ENCODE measurements around the gene DPF3.

The DPF3 gene

DNA sequence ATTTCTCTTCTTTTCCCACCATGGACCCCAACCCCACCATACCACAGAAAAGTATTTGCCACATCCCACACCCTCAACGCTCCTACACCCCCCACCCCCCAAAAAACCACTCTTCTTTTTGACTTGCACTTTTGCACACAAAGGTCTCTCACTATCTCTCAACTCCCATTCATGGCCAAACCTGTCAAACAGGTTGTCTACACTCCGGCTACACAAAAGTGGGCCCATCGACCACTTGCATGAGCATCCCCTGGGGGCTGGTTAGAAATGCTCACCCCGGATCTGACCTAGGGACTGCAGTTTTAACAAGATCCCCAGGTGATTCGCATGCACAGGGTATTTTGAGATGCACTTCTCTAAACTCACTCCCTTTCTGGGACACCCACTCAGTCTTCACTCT, 248.2 kb downstream of the DPF3 start:
- DNase-seq (ENCODE audit: low read depth) = no peak

GRCh38 chr14:72644758-72645489, 249.0 kb downstream of the DPF3 start:
- DNase-seq (ENCODE audit: low read depth) = no peak

- DNase-seq (ENCODE audit: low read depth) = no peak
Observed at GRCh38 chr14:72644038-72644437, 249.9 kb downstream of the DPF3 start.

- no peak for DNase-seq (ENCODE audit: low read depth)
Observed at GRCh38 chr14:72643317-72643801, 250.5 kb downstream of the DPF3 start.

GRCh38 chr14:72640911-72641485, 252.9 kb downstream of the DPF3 start:
- DNase-seq (ENCODE audit: low read depth) = no peak

GRCh38 chr14:72638021-72638420, 255.9 kb downstream of the DPF3 start:
- DNase-seq (ENCODE audit: low read depth) = no peak

GRCh38 chr14:72636871-72637270, 257.0 kb downstream of the DPF3 start:
- no peak for DNase-seq (ENCODE audit: low read depth)

DNA sequence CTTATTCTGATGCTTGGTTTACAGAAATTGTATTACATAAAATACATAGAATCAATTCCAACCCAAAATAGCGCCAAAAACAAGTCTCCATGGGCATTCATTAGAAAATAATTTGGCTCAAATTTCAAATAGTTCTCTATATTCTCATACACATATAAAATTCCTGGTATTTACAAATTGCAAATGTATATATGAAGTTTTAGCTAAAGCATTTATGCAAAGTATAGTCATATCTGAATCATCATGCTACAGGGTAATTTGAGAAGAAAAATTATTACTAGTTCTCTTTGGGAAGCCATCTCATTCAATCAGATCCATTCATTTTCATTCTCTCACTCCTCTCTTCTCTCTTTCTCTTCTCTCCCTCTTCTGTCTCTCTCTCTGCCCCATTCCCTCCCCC, 257.8 kb downstream of the DPF3 start:
- DNase-seq (ENCODE audit: low read depth) = no peak

GRCh38 chr14:72634691-72635616, 258.9 kb downstream of the DPF3 start:
- DNase-seq (ENCODE audit: low read depth) = no peak

DNA sequence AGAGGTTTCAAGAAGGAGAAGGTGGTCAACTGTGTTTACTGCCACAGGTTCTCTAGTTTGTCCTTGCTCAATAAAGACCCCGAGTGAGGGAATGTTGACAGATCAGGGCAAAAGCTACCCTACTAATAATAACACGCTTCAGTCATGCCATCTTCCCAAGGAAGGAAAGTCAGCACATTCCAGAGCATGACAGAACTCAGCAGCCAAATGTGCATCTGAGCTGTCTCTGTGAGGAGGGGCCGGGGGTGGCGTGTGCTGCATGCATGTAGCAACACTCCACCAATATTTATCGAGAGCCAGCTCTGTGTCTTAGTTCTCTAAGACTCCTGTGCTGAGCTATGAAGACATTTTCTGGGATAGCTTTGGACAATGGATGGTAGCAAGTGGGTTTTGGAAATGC, 260.4 kb downstream of the DPF3 start:
- DNase-seq (ENCODE audit: low read depth) = no peak

GRCh38 chr14:72632727-72633126, 261.2 kb downstream of the DPF3 start:
- no peak for DNase-seq (ENCODE audit: low read depth)

DNA sequence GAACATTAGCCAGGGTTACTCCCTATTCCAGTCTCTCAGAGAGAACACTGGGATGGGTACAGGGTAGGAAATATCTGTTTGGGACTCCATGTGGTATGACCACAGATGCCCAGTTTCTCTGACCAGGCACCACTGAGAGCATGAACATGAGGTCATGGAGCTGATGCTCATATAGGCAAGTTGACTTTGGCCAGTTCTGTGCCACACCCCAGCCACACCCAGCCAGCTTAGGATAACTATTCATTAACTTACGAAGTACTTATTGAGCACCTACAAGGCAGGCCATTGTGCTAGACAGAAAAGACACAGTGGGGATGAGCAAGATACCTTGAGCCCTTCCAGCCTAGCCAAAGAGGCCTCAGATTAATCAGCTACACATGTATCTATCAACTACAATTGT, 262.5 kb downstream of the DPF3 start:
- DNase-seq (ENCODE audit: low read depth) = no peak

DNA sequence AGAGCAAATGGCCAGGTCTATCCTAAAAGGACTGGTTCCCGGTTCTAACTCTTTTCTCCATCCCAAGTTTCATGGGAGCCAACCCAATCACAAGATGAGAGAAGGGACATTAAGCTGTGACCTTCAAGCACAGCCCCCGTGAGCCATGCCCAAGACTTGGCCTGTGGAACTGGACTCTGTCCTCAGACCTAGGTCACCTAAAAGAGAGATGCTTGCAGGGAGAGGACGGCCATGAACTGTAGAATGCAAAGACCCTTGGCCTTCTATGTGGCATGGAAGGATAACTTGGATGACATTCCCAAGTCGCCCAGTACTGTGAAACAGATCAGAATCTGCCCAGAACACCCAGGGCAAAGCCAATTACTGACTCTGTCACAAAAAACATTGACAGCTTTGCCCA, 263.5 kb downstream of the DPF3 start:
- no peak for DNase-seq (ENCODE audit: low read depth)

- DNase-seq (ENCODE audit: low read depth) = no peak
Observed at GRCh38 chr14:72629534-72629933, 264.4 kb downstream of the DPF3 start.

DNA sequence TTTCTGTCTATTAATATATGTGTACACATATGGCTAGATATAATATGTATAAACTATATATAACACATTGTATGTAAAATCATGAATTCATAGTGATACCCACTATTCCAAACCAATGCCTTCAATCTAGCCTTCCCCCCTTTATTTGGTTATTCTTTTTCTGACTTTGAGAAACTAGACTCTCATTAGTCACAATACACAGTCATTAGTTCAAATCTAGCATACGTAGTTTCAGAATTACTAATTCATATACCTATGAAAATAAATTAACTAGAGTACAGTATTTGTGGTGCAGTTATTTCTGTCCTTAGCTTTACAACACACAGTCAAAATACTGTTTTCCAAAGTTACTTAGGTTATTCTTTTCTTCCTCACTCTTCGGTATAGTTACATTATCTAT, 268.2 kb downstream of the DPF3 start:
- DNase-seq (ENCODE audit: low read depth) = no peak

GRCh38 chr14:72621387-72622065, 272.4 kb downstream of the DPF3 start:
- DNase-seq (ENCODE audit: low read depth) = no peak

DNA sequence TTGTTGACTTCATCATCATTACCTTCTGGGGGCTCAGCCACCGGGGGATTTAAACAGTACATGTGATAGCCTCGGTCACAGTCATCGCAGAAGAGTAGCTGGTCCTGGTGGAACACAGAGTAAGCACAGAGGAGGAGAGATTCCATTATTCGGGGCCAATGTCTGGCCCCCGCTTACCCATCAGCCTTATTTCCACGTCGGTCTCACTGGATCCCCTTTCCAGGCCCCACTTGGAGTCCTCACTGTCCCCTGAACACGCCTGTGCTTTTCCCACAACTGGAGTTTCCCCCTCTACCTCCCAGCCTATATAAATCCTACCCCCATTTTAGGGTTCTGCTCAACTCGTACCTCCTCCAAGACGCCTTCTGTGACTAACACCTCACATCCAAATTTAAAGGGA, 274.0 kb downstream of the DPF3 start:
- no peak for DNase-seq (ENCODE audit: low read depth)

GRCh38 chr14:72619111-72619571, 274.8 kb downstream of the DPF3 start:
- DNase-seq (ENCODE audit: low read depth) = no peak

DNA sequence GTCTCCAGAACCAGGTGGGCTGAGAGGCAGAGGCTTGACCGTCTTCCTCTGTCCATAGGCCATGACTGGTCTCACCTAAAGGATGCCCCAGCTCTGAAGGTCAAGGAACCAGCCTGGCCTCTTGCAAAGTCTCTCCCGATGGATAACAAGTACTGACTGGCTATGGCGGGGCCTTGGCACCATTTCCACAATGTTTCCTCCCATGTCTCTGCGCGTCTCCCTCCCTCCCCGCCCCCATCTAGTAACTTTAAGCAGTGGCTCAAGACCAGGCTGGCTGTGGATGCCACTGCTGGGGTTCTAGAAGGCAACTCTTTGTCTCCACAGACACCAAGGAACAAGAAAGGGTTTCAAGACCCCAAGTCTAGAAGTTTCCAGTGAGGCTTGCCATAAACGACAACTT, 275.5 kb downstream of the DPF3 start:
- no peak for DNase-seq (ENCODE audit: low read depth)

GRCh38 chr14:72617391-72618031, 276.4 kb downstream of the DPF3 start:
- no peak for DNase-seq (ENCODE audit: low read depth)

DNA sequence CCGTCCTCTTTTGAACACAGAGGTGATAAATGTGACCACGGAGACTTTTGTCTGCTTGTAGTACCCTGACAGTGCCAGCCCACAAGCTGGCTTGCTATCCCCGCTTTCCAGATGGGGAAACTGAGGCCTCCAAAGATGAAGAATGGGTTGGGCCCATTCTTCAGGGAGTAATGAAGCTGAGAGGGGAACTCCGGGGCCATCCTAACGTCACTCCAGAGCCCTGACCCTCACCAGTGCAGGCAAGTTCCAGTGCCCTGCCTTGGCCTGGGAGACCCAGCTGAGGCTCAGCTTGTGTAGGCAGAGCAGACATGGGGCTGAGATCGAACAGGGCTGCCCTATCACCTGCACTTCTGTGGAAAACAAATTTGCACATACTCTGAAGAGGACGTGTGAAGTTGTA, 277.1 kb downstream of the DPF3 start:
- DNase-seq (ENCODE audit: low read depth) = no peak

DNA sequence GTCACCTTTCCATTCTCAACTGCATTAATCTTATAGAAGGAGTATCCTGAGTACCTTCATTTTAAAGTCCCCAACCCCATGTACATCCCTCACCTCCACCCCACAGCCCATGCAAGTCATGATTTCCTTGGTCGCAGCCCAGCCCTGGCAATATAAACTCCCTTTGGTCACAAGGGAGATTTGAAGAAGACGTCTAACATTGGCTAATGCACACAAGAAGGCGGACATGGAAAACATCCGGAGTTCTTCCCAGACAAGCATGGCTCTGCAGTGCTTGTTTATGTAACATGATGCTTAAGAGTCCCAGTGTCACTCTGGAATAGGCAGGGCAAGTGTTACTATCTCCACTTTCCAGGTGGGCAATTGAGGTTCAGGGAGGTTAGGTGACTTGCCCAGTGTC, 277.6 kb downstream of the DPF3 start:
- DNase-seq (ENCODE audit: low read depth) = no peak
